GM21528 (cell line): ENCODE results near the gene WRAP73.
"Not testable (repeated sequence)": the region's sequence is repeated elsewhere in the genome, so short reads cannot be mapped to it uniquely, and the experiment has no call there.

Source experiments
- ATAC-seq: cut with Tn5 transposase; IDR thresholded peaks from one replicate; pipeline ENCODE4 v1.9.1; 2021; ENCODE audit warnings: mild to moderate bottlenecking, moderate library complexity; ENCODE audit not compliant: unreplicated experiment, low FRiP score

Gene WRAP73

GRCh38 chr1:3584915-3585314, 65.0 kb downstream of the WRAP73 start:
- ATAC-seq = no peak

DNA sequence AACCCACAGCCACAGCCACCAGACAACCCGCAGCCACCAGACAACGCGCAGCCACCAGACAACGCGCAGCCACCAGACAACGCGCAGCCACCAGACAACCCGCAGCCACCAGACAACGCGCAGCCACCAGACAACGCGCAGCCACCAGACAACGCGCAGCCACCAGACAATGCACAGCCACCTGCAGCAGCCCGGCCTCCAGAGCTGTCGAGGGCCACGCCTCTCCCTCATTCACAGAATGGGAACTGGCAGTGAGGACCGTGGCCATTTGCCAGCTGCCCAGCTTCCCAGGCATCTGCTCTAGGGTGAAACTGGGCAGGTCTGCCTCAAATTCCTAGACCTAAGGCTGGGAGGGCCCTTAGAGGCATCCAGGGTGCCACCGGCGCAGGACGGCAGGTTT, 66.2 kb downstream of the WRAP73 start:
- ATAC-seq = not testable (repeated sequence)

DNA sequence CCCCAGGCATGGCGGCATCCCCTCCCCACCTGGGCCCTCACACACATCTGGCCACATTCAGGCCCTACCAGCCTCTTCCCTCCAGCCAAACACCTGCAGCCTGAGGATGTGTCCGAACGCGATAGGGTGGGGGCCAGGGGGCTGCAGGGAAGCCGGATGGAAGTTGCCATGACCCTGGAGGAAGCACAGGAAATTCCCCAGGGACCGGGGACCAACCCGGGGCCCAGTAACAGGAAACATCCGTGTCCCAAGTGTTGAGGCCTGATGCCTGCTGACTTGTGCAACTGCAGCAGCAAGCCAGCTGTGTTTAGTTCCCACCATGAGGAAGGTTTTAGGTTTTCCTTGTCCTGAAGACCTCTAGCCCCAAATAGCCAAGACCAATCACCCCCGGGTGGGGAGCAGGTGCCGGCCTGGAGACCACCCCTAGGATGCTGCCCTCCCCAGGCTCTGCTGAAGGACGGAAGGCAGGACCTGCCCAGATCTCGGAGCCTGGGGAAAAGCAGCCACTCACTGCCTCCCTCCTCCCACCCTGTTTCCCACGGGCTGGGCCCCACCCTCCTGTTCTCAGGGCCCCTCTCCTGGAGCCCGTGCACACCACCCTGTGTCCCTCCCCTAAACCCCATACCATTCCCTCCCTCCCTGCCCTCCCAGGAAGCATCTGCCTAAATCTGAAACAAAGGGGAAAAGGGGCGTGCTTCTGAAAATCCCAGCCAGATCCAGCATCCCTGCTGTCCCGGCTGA, 68.4 kb downstream of the WRAP73 start:
- ATAC-seq = no peak
